ENCODE results near the gene LRRC56. TPM values are rescaled to one million over a fixed set of nuclear protein-coding genes. Genes with fewer than 3 reads are reported as not detected.

LRRC56 gene
- total RNA-seq, 2 donors from 2014 or later = 3.0 to 4.3 TPM

GRCh38 chr11:555227-555779, 18.0 kb downstream of the LRRC56 start:
- Histone ChIP-seq H3K27me3 (ENCODE audit: control insufficient read depth, insufficient read depth, low read length, poor library complexity, severe bottlenecking) (peaks cover 32% of the 10 kb centered on the region), H3K27ac (ENCODE audit: low read depth, low read length) (no peak overlapping the region), H3K4me3 (ENCODE audit: low read length) (peak overlapping the region; percentile 60)

GRCh38 chr11:555780-556661, 18.7 kb downstream of the LRRC56 start:
- peak; percentile 77 for DNase-seq

More at GRCh38 chr11:555227-555779, 18.0 kb downstream of the LRRC56 start:
- no peak overlapping the region for H3K9ac ChIP-seq (ENCODE audit: extremely low read depth, low read length, poor library complexity, severe bottlenecking)
- WGBS, 2 experiments (ENCODE audit: insufficient coverage in 1 of 2, insufficient read length in 1 of 2) = 1% methylated on average over 26 to 56 of the region's 57 CpGs
- Mint-ChIP-seq H3K4me1 (peaks cover 4% of the 10 kb centered on the region), H3K9me3 (no peaks in the 10 kb centered on the region), H3K27ac (no peak overlapping the region), H3K36me3 (ENCODE audit: low read depth) (peaks cover 5% of the 10 kb centered on the region), H3K27me3 (ENCODE audit: insufficient read depth) (peaks cover 31% of the 10 kb centered on the region), H3K4me3 (peak overlapping the region; percentile 54)
- peaks cover 3% of the 10 kb centered on the region for H3K4me1 ChIP-seq (ENCODE audit: control insufficient read depth, insufficient read depth, low read length)
- no peak for TF ChIP-seq CTCF (conservative IDR thresholded peaks at IDR 0.05)
- no peaks in the 10 kb centered on the region for H3K9me3 ChIP-seq (ENCODE audit: control insufficient read depth, low read length)
- no peaks in the 10 kb centered on the region for H3K36me3 ChIP-seq (ENCODE audit: control insufficient read depth, insufficient read depth, low read length)
- DNase-seq = no peak

More at GRCh38 chr11:555780-556661, 18.7 kb downstream of the LRRC56 start:
- H3K9ac ChIP-seq (ENCODE audit: extremely low read depth, low read length, poor library complexity, severe bottlenecking) = no peak overlapping the region
- Mint-ChIP-seq H3K27ac (no peak overlapping the region), H3K4me1 (peaks cover 4% of the 10 kb centered on the region), H3K4me3 (peak overlapping the region; percentile 54), H3K36me3 (ENCODE audit: low read depth) (peaks cover 3% of the 10 kb centered on the region), H3K9me3 (no peaks in the 10 kb centered on the region), H3K27me3 (ENCODE audit: insufficient read depth) (peaks cover 31% of the 10 kb centered on the region)
- WGBS, 2 experiments (ENCODE audit: insufficient coverage in 1 of 2, insufficient read length in 1 of 2) = 11 to 13% methylated on average over 59 to 104 of the region's 104 CpGs
- H3K4me1 ChIP-seq (ENCODE audit: control insufficient read depth, insufficient read depth, low read length) = peaks cover 3% of the 10 kb centered on the region
- H3K4me3 ChIP-seq (ENCODE audit: low read length) = peak overlapping the region; percentile 62
- H3K36me3 ChIP-seq (ENCODE audit: control insufficient read depth, insufficient read depth, low read length) = no peaks in the 10 kb centered on the region
- H3K9me3 ChIP-seq (ENCODE audit: control insufficient read depth, low read length) = no peaks in the 10 kb centered on the region
- H3K27me3 ChIP-seq (ENCODE audit: control insufficient read depth, insufficient read depth, low read length, poor library complexity, severe bottlenecking) = peaks cover 32% of the 10 kb centered on the region
- H3K27ac ChIP-seq (ENCODE audit: low read depth, low read length) = no peak overlapping the region
- TF ChIP-seq CTCF (conservative IDR thresholded peaks at IDR 0.05) = no peak
